Suprapubic skin (tissue), 4 donors: ENCODE data around the gene FEM1C.

Experiments used
- EP300 ChIP-seq: sonication (generic); formaldehyde crosslinking; IDR thresholded peaks from one replicate; pipeline ENCODE4 v1.6.1; 2017; ENCODE audit warnings: antibody characterized with exemption
- POLR2A ChIP-seq, 2 donors: fragments of 450-650 bp; IDR thresholded peaks; one replicate each; pipeline ENCODE4 v1.6.1; 2017; ENCODE audit warnings: antibody characterized with exemption in 2 of 2, mild to moderate bottlenecking in 2 of 2, moderate library complexity in 2 of 2
- POLR2AphosphoS5 ChIP-seq, 3 donors: sonication (generic); formaldehyde crosslinking; IDR thresholded peaks; one replicate each; pipeline ENCODE4 v1.6.1; 2017; ENCODE audit warnings: antibody characterized with exemption in 3 of 3
- TF ChIP-seq, protein P1 (sequence below), 2 donors: fragments of 200-600 bp in 1 of 2; fragments of 450-650 bp in 1 of 2; sonication (generic) in 1 of 2; IDR thresholded peaks; one replicate each; pipeline ENCODE4 v1.5.1; 2016 to 2019; ENCODE audit warnings: antibody characterized with exemption in 2 of 2, mild to moderate bottlenecking in 1 of 2, moderate library complexity in 1 of 2

DNA sequence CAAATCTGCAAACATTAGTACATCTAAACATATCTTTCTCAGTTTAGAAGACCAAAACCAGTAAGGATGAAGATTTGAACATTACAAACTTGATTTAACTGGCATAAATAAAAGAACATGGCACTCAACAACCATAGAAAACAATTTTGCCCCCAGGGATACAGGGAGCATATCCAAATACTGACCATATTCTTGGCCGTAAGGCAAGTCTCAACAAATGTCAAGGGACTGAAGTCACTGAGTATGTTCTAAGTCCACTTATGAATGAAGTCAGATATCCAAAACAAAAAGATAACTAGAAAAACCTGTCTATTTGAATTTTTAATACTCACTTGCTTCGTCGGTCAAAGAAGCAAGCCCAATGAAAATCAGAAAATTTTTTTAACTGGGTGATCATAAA lies 14.1 kb downstream of the FEM1C start:
- no peak for TF ChIP-seq POLR2A (IDR thresholded peaks at IDR 0.05)
- TF ChIP-seq, protein P1, sequence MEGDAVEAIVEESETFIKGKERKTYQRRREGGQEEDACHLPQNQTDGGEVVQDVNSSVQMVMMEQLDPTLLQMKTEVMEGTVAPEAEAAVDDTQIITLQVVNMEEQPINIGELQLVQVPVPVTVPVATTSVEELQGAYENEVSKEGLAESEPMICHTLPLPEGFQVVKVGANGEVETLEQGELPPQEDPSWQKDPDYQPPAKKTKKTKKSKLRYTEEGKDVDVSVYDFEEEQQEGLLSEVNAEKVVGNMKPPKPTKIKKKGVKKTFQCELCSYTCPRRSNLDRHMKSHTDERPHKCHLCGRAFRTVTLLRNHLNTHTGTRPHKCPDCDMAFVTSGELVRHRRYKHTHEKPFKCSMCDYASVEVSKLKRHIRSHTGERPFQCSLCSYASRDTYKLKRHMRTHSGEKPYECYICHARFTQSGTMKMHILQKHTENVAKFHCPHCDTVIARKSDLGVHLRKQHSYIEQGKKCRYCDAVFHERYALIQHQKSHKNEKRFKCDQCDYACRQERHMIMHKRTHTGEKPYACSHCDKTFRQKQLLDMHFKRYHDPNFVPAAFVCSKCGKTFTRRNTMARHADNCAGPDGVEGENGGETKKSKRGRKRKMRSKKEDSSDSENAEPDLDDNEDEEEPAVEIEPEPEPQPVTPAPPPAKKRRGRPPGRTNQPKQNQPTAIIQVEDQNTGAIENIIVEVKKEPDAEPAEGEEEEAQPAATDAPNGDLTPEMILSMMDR (IDR thresholded peaks at IDR 0.05): no peak
- no peak for TF ChIP-seq EP300
- TF ChIP-seq POLR2AphosphoS5 (IDR thresholded peaks at IDR 0.05): no peak
